Endodermal cell (in vitro differentiated cells): ENCODE measurements around the gene RNF182. TPM values are rescaled to one million over a fixed set of nuclear protein-coding genes. Genes with fewer than 3 reads are reported as not detected.

Experiments used
- DNase-seq: peaks from one replicate; pipeline ENCODE4 v3.0.0-alpha.2; 2017
- H3K27ac ChIP-seq: 2 replicates; pipeline ENCODE4 v1.5.1; 2013; ENCODE audit warnings: mild to moderate bottlenecking, low read depth, low read length, moderate library complexity
- H3K27me3 ChIP-seq: 2 replicates; pipeline ENCODE4 v1.6.1; 2013; ENCODE audit warnings: mild to moderate bottlenecking, low read length, moderate library complexity; ENCODE audit not compliant: insufficient read depth, control insufficient read depth, poor library complexity, severe bottlenecking
- H3K36me3 ChIP-seq: 2 replicates; pipeline ENCODE4 v1.7.0; 2013; ENCODE audit warnings: mild to moderate bottlenecking, low read length, moderate library complexity; ENCODE audit not compliant: control insufficient read depth, insufficient read depth
- H3K4me1 ChIP-seq: one replicate; pipeline ENCODE4 v1.7.0; 2013; ENCODE audit warnings: low read length; ENCODE audit not compliant: control insufficient read depth, insufficient read depth
- H3K4me3 ChIP-seq: 2 replicates; pipeline ENCODE4 v1.5.1; 2013; ENCODE audit warnings: mild to moderate bottlenecking, low read length, moderate library complexity
- H3K9ac ChIP-seq: 2 replicates; pipeline ENCODE4 v1.6.1; 2013; ENCODE audit warnings: mild to moderate bottlenecking, low read length, moderate library complexity; ENCODE audit not compliant: poor library complexity, severe bottlenecking; ENCODE audit errors: extremely low read depth
- H3K9me3 ChIP-seq: 2 replicates; pipeline ENCODE4 v1.6.1; 2013; ENCODE audit warnings: mild to moderate bottlenecking, low read length, moderate library complexity; ENCODE audit not compliant: control insufficient read depth
- H3K27ac Mint-ChIP-seq: 2 replicates; pipeline ENCODE4 v1.8.0; 2020; ENCODE audit warnings: mixed read lengths
- H3K27me3 Mint-ChIP-seq: 2 replicates; pipeline ENCODE4 v1.8.0; 2021; ENCODE audit warnings: mild to moderate bottlenecking, mixed read lengths; ENCODE audit not compliant: insufficient read depth
- H3K36me3 Mint-ChIP-seq: 2 replicates; pipeline ENCODE4 v1.8.0; 2020; ENCODE audit warnings: low read depth, mixed read lengths
- H3K4me1 Mint-ChIP-seq: 2 replicates; pipeline ENCODE4 v1.8.0; 2020; ENCODE audit warnings: mixed read lengths
- H3K4me3 Mint-ChIP-seq: 2 replicates; pipeline ENCODE4 v1.8.0; 2020; ENCODE audit warnings: mild to moderate bottlenecking, moderate library complexity, mixed read lengths
- H3K9me3 Mint-ChIP-seq: 2 replicates; pipeline ENCODE4 v1.8.0; 2020; ENCODE audit warnings: mild to moderate bottlenecking, mixed read lengths
- WGBS, 2 experiments: methylation state at CpG; one replicate each; pipeline versions ENCODE4 v1.1.5 to v1.1.7; 2013; ENCODE audit warnings: missing lambda C conversion rate in 2 of 2, mixed read lengths in 1 of 2; ENCODE audit not compliant: insufficient coverage in 1 of 2, insufficient read length in 1 of 2; 5-methylcytosine and 5-hydroxymethylcytosine counted together
- total RNA-seq, 2 donors: library from RNA; stranded (reverse); fragmentation: NEBNext Ultra II Directional in 1 of 2; extraction: Animal tissue kit (Norgen Biotek cat#: 25700) in 1 of 2; gene quantifications; 2 replicates in 1 of 2; 3 replicates in 1 of 2; pipeline ENCODE4 v1.2.1, GENCODE V29; 2021
- TF ChIP-seq, protein P1 (sequence below): fragments of 200-600 bp; sonication (generic); conservative IDR thresholded peaks from 2 replicates; pipeline ENCODE4 v1.5.0; 2021; ENCODE audit warnings: antibody characterized with exemption, mild to moderate bottlenecking

RNF182 gene
- total RNA-seq, 2 donors from 2014 or later, result 4.1 to 5.2 TPM

GRCh38 chr6:14020551-14020950, 95.8 kb downstream of the RNF182 start:
- Histone ChIP-seq H3K9ac (no peak overlapping the region), H3K9me3 (peaks cover 5% of the 10 kb centered on the region), H3K27me3 (no peaks in the 10 kb centered on the region), H3K4me3 (no peak overlapping the region), H3K4me1 (peaks cover 11% of the 10 kb centered on the region), H3K27ac (no peak overlapping the region), H3K36me3 (no peaks in the 10 kb centered on the region)
- Mint-ChIP-seq H3K36me3 (no peaks in the 10 kb centered on the region), H3K4me3 (no peak overlapping the region), H3K27me3 (peaks cover 34% of the 10 kb centered on the region), H3K4me1 (peaks cover 23% of the 10 kb centered on the region), H3K27ac (no peak overlapping the region), H3K9me3 (peaks cover 10% of the 10 kb centered on the region)
- TF ChIP-seq, protein P1, sequence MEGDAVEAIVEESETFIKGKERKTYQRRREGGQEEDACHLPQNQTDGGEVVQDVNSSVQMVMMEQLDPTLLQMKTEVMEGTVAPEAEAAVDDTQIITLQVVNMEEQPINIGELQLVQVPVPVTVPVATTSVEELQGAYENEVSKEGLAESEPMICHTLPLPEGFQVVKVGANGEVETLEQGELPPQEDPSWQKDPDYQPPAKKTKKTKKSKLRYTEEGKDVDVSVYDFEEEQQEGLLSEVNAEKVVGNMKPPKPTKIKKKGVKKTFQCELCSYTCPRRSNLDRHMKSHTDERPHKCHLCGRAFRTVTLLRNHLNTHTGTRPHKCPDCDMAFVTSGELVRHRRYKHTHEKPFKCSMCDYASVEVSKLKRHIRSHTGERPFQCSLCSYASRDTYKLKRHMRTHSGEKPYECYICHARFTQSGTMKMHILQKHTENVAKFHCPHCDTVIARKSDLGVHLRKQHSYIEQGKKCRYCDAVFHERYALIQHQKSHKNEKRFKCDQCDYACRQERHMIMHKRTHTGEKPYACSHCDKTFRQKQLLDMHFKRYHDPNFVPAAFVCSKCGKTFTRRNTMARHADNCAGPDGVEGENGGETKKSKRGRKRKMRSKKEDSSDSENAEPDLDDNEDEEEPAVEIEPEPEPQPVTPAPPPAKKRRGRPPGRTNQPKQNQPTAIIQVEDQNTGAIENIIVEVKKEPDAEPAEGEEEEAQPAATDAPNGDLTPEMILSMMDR, result no peak
- DNase-seq, result no peak
- WGBS, 2 experiments, result 50 to 95% methylated on average over 1 to 2 of the region's 2 CpGs

GRCh38 chr6:14021449-14021848, 96.7 kb downstream of the RNF182 start:
- TF ChIP-seq, protein P1, result no peak
- Mint-ChIP-seq H3K9me3 (peaks cover 10% of the 10 kb centered on the region), H3K27ac (no peak overlapping the region), H3K36me3 (no peaks in the 10 kb centered on the region), H3K27me3 (peaks cover 29% of the 10 kb centered on the region), H3K4me1 (peaks cover 23% of the 10 kb centered on the region), H3K4me3 (no peak overlapping the region)
- Histone ChIP-seq H3K9ac (no peak overlapping the region), H3K4me1 (peaks cover 11% of the 10 kb centered on the region), H3K4me3 (no peak overlapping the region), H3K27me3 (no peaks in the 10 kb centered on the region), H3K27ac (no peak overlapping the region), H3K36me3 (no peaks in the 10 kb centered on the region), H3K9me3 (peaks cover 5% of the 10 kb centered on the region)
- 71 to 84% methylated on average over 3 to 4 of the region's 4 CpGs for WGBS, 2 experiments
- no peak for DNase-seq

GRCh38 chr6:14022673-14023072, 97.9 kb downstream of the RNF182 start:
- DNase-seq, result no peak
- Histone ChIP-seq H3K9me3 (peaks cover 5% of the 10 kb centered on the region), H3K4me3 (no peak overlapping the region), H3K36me3 (no peaks in the 10 kb centered on the region), H3K4me1 (peaks cover 11% of the 10 kb centered on the region), H3K27me3 (no peaks in the 10 kb centered on the region), H3K27ac (no peak overlapping the region), H3K9ac (no peak overlapping the region)
- TF ChIP-seq, protein P1, result no peak
- peaks cover 24% of the 10 kb centered on the region for H3K27me3 Mint-ChIP-seq
- peaks cover 10% of the 10 kb centered on the region for H3K9me3 Mint-ChIP-seq
- H3K36me3 Mint-ChIP-seq, result no peaks in the 10 kb centered on the region
- H3K4me3 Mint-ChIP-seq, result no peak overlapping the region
- H3K4me1 Mint-ChIP-seq, result peaks cover 23% of the 10 kb centered on the region
- no peak overlapping the region for H3K27ac Mint-ChIP-seq
- WGBS, 2 experiments, result 73 to 90% methylated on average over 2 to 5 of the region's 5 CpGs
